ENCODE results near the gene EPS15. TPM values are rescaled to one million over a fixed set of nuclear protein-coding genes. Genes with fewer than 3 reads are reported as not detected.

EPS15 gene
- polyA plus RNA-seq, 1 of the 3 experiments (the other 2 are of a cell fraction), result 17.0 TPM

- CTCF ChIA-PET, result interaction anchor here (1.7 kb wide), 1 partner anchor 19 kb away, joined by 9 read pairs; no protein-coding TSS in a partner anchor
- H3K9me3 ChIP-seq, result no peaks in the 10 kb centered on the region
Observed at GRCh38 chr1:51316113-51316845, 202.8 kb downstream of the EPS15 start.

More at GRCh38 chr1:51316113-51316845, 202.8 kb downstream of the EPS15 start:
- no peaks in the 10 kb centered on the region for H4K20me1 ChIP-seq (ENCODE audit: insufficient read depth)
- no peaks in the 10 kb centered on the region for H3K36me3 ChIP-seq (replicated peaks in 1 of 2; ENCODE audit: control insufficient read depth in 1 of 2, insufficient read depth in 2 of 2, low read length in 1 of 2)
- POLR2A ChIA-PET, result no interaction called here
- H3K4me2 ChIP-seq, result no peak overlapping the region
- H3K4me1 ChIP-seq (ENCODE audit: control insufficient read depth in 1 of 2, insufficient read depth in 2 of 2, low read depth in 1 of 2, low read length in 1 of 2), result peaks cover 0 to 10% of the 10 kb centered on the region in 2 experiments; a peak in 3 of 4 replicates
- no peaks in the 10 kb centered on the region for H3K9me2 ChIP-seq
- H3K79me2 ChIP-seq (ENCODE audit: insufficient read depth), result no peaks in the 10 kb centered on the region
- WGBS (ENCODE audit: low lambda C conversion rate), result 95% methylated on average over 8 of the region's 9 CpGs
- no peak overlapping the region for H3K4me3 ChIP-seq (ENCODE audit: low read depth in 2 of 2, low read length in 1 of 2)
- TF ChIP-seq NRF1 (IDR thresholded peaks at IDR 0.05; ENCODE audit: low read depth, low read length), result no peak
- TF ChIP-seq SMC3 (IDR thresholded peaks at IDR 0.05; ENCODE audit: low read depth, low read length), result no peak
- TF ChIP-seq TCF12 (IDR thresholded peaks at IDR 0.05), result no peak
- TF ChIP-seq MEF2A (IDR thresholded peaks at IDR 0.05; ENCODE audit: borderline replicate concordance, low read depth), result no peak
- TF ChIP-seq IRF3 (IDR thresholded peaks at IDR 0.05; ENCODE audit: low read depth, low read length), result no peak
- TF ChIP-seq CHD2 (IDR thresholded peaks at IDR 0.05; ENCODE audit: low read length, partially characterized antibody), result no peak
- no peak for TF ChIP-seq NFIC (IDR thresholded peaks at IDR 0.05; ENCODE audit: borderline replicate concordance)
- no peak for TF ChIP-seq RFX5 (IDR thresholded peaks at IDR 0.05; ENCODE audit: low read length)
- no peak for TF ChIP-seq TEAD4 (IDR thresholded peaks at IDR 0.05; ENCODE audit: borderline replicate concordance, insufficient read depth)
- TF ChIP-seq POLR2AphosphoS5 (IDR thresholded peaks at IDR 0.05; ENCODE audit: low read depth, low read length), result no peak
- TF ChIP-seq EZH2phosphoT487 (IDR thresholded peaks at IDR 0.05; ENCODE audit: borderline replicate concordance, low read depth), result no peak
- no peak for TF ChIP-seq REST (IDR thresholded peaks at IDR 0.05; ENCODE audit: low read depth, low read length)
- TF ChIP-seq YY1 (IDR thresholded peaks at IDR 0.05; ENCODE audit: low read depth), result no peak
- no peak for DNase-seq
- peaks cover 6% of the 10 kb centered on the region for H3F3A ChIP-seq (replicated peaks; ENCODE audit: insufficient read depth)
- H3K27ac ChIP-seq (ENCODE audit: low read depth in 2 of 2, low read length in 1 of 2), result no peak overlapping the region
- no peaks in the 10 kb centered on the region for H3K27me3 ChIP-seq (ENCODE audit: insufficient read depth)
- no peak overlapping the region for H2AFZ ChIP-seq (ENCODE audit: low read depth)
- H3K9ac ChIP-seq, result no peak overlapping the region

Measured in SK-N-SH (cell line).